ENCODE measurements around the gene C4A.
"Not testable (repeated sequence)": the region's sequence is repeated elsewhere in the genome, so short reads cannot be mapped to it uniquely, and the experiment has no call there.

Gene C4A

DNA sequence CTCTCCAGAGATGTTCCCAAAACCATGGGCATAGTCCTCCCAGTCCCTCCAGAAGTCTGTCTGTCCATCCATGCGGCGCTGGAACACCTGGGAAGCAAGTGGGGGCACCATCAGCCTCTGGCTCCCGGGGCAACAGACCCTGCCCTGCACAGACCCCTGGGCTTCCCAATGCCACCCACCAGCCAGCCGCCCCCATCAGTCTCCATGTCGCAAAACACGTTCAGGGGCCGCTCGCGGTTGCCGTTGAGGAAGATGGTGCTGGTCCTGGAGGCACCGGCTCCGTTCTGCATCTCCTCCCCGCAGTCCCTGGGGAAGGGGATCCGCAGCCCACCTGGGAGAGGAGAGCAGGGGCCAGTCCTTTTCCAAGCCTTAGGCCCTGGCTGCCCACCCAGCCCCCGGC is 60.4 kb downstream of the C4A start:
- H3K27me3 ChIP-seq (ENCODE audit: insufficient read depth, poor library complexity, severe bottlenecking); ATAC-seq (ENCODE audit: low read depth); H3K36me3 ChIP-seq (ENCODE audit: low read depth); H3K9me3 ChIP-seq (ENCODE audit: severe bottlenecking); H3K27ac ChIP-seq (ENCODE audit: poor library complexity, severe bottlenecking); H3K4me1 ChIP-seq (ENCODE audit: insufficient read depth, poor library complexity, severe bottlenecking); DNase-seq (ENCODE audit: low spot score); H3K4me3 ChIP-seq (ENCODE audit: severe bottlenecking): not testable (repeated sequence)

DNA sequence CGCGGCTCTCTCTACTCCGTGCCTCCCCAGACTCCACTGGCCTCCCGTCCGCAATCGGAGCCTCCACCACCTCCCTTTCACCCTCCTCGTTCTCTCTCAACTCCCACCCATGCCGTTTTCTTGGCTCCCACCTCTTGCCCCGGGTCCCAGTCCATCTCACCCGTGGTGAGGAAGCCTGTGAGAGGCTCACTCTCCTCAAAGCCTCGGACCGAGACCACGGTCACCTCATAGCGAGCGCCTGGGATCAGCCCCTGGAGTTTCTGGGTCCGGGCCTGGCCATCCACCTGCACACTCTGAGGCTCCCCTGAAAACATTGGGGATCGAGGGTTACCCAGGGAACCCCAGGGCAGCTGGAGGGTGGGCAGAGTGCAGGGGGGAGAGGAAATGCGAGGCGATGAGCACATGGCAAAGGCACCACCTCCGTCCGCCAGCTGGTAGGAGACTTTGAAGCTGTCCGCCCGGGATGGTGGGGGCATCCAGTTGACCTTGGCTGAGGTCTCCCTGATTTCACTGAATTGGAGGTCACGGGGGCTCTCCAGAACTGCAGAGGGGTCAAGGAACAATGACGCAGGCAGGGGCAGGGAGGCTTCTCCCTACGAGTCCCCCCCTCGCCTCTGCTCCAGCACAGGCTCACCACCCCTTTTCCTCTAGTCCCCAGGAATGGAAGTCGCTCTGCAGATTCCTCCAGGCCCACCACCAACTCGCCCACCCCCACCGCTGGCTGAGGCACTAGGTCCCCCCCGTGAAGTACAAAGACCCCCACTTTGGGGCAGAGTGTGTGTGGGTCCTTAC is 61.9 kb downstream of the C4A start:
- H3K27me3 ChIP-seq (ENCODE audit: insufficient read depth, poor library complexity, severe bottlenecking); H3K27ac ChIP-seq (ENCODE audit: poor library complexity, severe bottlenecking); H3K36me3 ChIP-seq (ENCODE audit: low read depth); DNase-seq (ENCODE audit: low spot score); H3K9me3 ChIP-seq (ENCODE audit: severe bottlenecking); H3K4me3 ChIP-seq (ENCODE audit: severe bottlenecking); ATAC-seq (ENCODE audit: low read depth): not testable (repeated sequence)
- peaks cover 13% of the 10 kb centered on the region for H3K4me1 ChIP-seq (ENCODE audit: insufficient read depth, poor library complexity, severe bottlenecking)

DNA sequence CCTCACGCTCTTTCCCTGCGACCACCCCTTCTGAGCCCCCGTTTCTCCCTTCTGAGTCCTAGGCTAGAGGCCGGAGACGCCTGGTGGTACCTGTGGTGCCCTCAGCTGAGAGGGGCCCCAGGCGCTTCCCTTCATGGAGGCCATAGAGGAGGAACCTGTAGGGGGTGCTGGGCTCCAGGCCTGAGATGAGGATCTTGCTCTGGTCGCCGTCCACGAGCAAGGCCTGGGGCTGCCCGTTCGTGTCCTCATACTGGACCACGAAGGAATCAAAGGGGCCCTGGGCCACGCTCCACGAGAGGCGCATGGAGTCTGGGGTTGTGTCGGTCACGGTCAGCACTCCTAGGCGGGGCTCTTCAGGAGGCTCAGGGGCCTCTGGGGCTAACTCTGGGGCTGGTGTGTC is 63.1 kb downstream of the C4A start:
- DNase-seq (ENCODE audit: low spot score); H3K27me3 ChIP-seq (ENCODE audit: insufficient read depth, poor library complexity, severe bottlenecking); H3K36me3 ChIP-seq (ENCODE audit: low read depth); ATAC-seq (ENCODE audit: low read depth); H3K27ac ChIP-seq (ENCODE audit: poor library complexity, severe bottlenecking); H3K4me3 ChIP-seq (ENCODE audit: severe bottlenecking); H3K9me3 ChIP-seq (ENCODE audit: severe bottlenecking): not testable (repeated sequence)
- H3K4me1 ChIP-seq (ENCODE audit: insufficient read depth, poor library complexity, severe bottlenecking), result peaks cover 13% of the 10 kb centered on the region

DNA sequence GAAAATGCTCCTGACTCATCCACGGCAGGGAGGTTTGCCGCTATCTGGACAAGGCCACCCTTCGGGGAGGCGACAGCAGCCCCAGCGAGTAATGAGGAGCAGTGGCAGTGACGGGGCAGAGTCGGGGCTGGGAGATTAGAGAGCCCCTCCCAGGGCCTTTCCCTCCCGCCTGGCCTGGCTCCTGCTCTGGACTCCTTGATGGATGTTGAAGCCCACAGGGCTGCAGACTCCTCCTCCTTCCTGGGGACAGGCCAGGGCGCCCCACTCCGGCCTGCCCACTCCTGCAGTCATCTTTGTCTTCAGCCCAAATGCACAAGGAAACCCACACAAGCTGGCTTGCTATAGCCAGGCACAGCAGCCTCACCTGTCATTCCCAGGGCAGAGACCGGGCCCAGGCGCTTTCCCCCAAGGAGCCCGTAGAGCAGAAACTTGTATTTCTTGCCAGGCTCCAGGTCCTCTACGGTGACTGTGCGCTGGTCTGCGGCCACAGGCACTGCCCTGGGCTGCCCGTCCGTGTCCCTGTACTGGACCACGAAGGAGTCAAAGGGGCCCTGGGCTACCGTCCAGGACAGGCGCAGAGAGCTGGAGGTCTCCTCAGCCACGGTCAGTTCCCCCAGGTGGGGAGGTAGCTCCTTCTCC is 64.1 kb downstream of the C4A start:
- ATAC-seq (ENCODE audit: low read depth) (no peak), DNase-seq (ENCODE audit: low spot score) (no peak)
- Histone ChIP-seq H3K9me3 (ENCODE audit: severe bottlenecking) (no peaks in the 10 kb centered on the region), H3K4me1 (ENCODE audit: insufficient read depth, poor library complexity, severe bottlenecking) (peaks cover 13% of the 10 kb centered on the region), H3K36me3 (ENCODE audit: low read depth) (no peaks in the 10 kb centered on the region), H3K4me3 (ENCODE audit: severe bottlenecking) (no peak overlapping the region), H3K27ac (ENCODE audit: poor library complexity, severe bottlenecking) (no peak overlapping the region), H3K27me3 (ENCODE audit: insufficient read depth, poor library complexity, severe bottlenecking) (no peaks in the 10 kb centered on the region)
- TF ChIP-seq, protein P1, sequence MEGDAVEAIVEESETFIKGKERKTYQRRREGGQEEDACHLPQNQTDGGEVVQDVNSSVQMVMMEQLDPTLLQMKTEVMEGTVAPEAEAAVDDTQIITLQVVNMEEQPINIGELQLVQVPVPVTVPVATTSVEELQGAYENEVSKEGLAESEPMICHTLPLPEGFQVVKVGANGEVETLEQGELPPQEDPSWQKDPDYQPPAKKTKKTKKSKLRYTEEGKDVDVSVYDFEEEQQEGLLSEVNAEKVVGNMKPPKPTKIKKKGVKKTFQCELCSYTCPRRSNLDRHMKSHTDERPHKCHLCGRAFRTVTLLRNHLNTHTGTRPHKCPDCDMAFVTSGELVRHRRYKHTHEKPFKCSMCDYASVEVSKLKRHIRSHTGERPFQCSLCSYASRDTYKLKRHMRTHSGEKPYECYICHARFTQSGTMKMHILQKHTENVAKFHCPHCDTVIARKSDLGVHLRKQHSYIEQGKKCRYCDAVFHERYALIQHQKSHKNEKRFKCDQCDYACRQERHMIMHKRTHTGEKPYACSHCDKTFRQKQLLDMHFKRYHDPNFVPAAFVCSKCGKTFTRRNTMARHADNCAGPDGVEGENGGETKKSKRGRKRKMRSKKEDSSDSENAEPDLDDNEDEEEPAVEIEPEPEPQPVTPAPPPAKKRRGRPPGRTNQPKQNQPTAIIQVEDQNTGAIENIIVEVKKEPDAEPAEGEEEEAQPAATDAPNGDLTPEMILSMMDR (IDR thresholded peaks at IDR 0.05; ENCODE audit: poor library complexity, severe bottlenecking), result no peak

DNA sequence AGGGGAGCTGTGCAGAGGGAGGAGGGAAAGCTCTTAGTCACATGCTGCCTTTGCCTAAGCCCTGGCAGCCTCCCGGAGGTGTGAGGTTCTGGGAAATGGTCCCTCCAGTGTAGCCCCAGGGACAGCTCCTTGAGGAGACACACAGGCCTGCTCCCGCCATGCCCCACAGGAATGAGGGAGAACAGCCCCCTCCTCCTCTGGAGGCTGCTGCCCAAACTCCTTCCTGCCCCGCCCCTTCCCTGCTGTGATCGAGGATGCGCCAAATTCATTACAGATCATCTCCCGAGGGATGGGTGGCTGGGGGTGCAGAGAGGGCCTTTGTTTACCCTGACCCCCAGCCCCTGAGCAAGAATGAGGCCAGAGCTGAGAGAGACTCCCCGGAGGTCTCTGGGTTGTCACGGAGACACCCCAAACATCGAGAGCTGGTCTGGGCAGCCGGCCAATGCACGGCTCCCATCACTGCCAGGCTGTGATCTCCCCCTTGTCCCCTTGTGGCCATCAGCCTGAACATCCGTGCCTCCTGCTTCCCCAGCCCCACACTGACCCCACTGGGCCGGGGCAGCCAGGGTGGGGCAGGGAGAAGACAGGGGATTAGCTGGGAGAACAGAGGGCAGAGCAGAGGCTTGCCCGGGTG is 64.7 kb downstream of the C4A start:
- peaks cover 13% of the 10 kb centered on the region for H3K4me1 ChIP-seq (ENCODE audit: insufficient read depth, poor library complexity, severe bottlenecking)
- no peaks in the 10 kb centered on the region for H3K27me3 ChIP-seq (ENCODE audit: insufficient read depth, poor library complexity, severe bottlenecking)
- TF ChIP-seq, protein P1 (IDR thresholded peaks at IDR 0.05; ENCODE audit: poor library complexity, severe bottlenecking), result no peak
- no peak overlapping the region for H3K4me3 ChIP-seq (ENCODE audit: severe bottlenecking)
- ATAC-seq (ENCODE audit: low read depth), result no peak; the same call in 2 of the 3 replicates
- H3K27ac ChIP-seq (ENCODE audit: poor library complexity, severe bottlenecking), result no peak overlapping the region
- DNase-seq (ENCODE audit: low spot score), result peak; percentile 52
- no peaks in the 10 kb centered on the region for H3K36me3 ChIP-seq (ENCODE audit: low read depth)
- H3K9me3 ChIP-seq (ENCODE audit: severe bottlenecking), result no peaks in the 10 kb centered on the region

DNA sequence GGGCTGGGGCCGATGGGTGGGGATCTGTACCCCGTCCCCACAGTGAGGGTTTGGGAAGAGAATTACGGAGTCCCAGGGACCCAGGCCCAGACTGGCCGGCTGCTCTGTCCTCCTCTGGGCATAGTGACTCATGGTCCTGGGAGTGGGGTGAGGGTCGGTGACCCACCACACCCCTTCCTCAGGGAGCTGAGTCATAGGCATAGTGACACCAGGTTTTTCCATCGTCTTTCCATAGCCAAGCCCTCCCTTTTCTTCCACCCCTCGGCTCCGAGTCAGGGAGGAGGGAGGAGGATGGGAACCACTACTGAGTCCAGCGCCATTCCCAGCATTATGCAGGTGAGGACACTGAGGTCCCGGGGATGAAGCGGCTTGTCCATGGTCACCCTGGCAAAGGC is 65.2 kb downstream of the C4A start:
- Histone ChIP-seq H3K36me3 (ENCODE audit: low read depth) (no peaks in the 10 kb centered on the region), H3K27me3 (ENCODE audit: insufficient read depth, poor library complexity, severe bottlenecking) (no peaks in the 10 kb centered on the region), H3K4me3 (ENCODE audit: severe bottlenecking) (no peak overlapping the region), H3K9me3 (ENCODE audit: severe bottlenecking) (no peaks in the 10 kb centered on the region), H3K4me1 (ENCODE audit: insufficient read depth, poor library complexity, severe bottlenecking) (peaks cover 13% of the 10 kb centered on the region), H3K27ac (ENCODE audit: poor library complexity, severe bottlenecking) (no peak overlapping the region)
- ATAC-seq (ENCODE audit: low read depth) (peak; percentile 21; the same call in 2 of the 3 replicates), DNase-seq (ENCODE audit: low spot score) (no peak)
- TF ChIP-seq, protein P1 (IDR thresholded peaks at IDR 0.05; ENCODE audit: poor library complexity, severe bottlenecking), result no peak
